Nucleus accumbens (tissue), 56 donors: ENCODE measurements around the gene GAS7.

Source experiments
- DNase-seq, 56 donors: peaks; one replicate each; lab custom pipeline; 2025; lab: John Stamatoyannopoulos, UW

GAS7 gene

GRCh38 chr17:9907883-9908648, 290.3 kb downstream of the GAS7 start:
- no peak for DNase-seq

- no peak for DNase-seq
These were observed 291.3 kb downstream of the GAS7 start for GRCh38 chr17:9907131-9907530.

GRCh38 chr17:9906616-9907015, 291.8 kb downstream of the GAS7 start:
- DNase-seq: no peak

- DNase-seq: peak in 13 of 56 donors; percentile 5 to 63 (median 13)
These were observed 292.5 kb downstream of the GAS7 start for GRCh38 chr17:9905902-9906301.

GRCh38 chr17:9905078-9905415, 293.4 kb downstream of the GAS7 start, which contains the start of gene RCVRN:
TSS of gene RCVRN (minus strand) at chr17:9905271. CDS start at chr17:9905180, 91 bp downstream.
- DNase-seq: no peak

- DNase-seq: no peak
These were observed 293.9 kb downstream of the GAS7 start for GRCh38 chr17:9904277-9905077.

GRCh38 chr17:9902120-9902519, 296.3 kb downstream of the GAS7 start:
- DNase-seq: no peak

- DNase-seq: no peak
These were observed 297.6 kb downstream of the GAS7 start for GRCh38 chr17:9900784-9901183.

GRCh38 chr17:9900044-9900594, 298.3 kb downstream of the GAS7 start:
- no peak for DNase-seq

- no peak for DNase-seq
These were observed 298.9 kb downstream of the GAS7 start for GRCh38 chr17:9899280-9900043.

GRCh38 chr17:9898812-9899211, 299.6 kb downstream of the GAS7 start:
- DNase-seq: no peak

GRCh38 chr17:9897372-9897968, 300.9 kb downstream of the GAS7 start:
- DNase-seq: no peak

- no peak for DNase-seq
These were observed 302.5 kb downstream of the GAS7 start for GRCh38 chr17:9895923-9896322.

GRCh38 chr17:9894231-9894630, 304.2 kb downstream of the GAS7 start:
- no peak for DNase-seq

GRCh38 chr17:9893411-9894012, 304.9 kb downstream of the GAS7 start:
- no peak for DNase-seq

- DNase-seq: no peak
These were observed 308.3 kb downstream of the GAS7 start for GRCh38 chr17:9890124-9890523.

- DNase-seq: no peak
These were observed 310.9 kb downstream of the GAS7 start for GRCh38 chr17:9887508-9887907.

GRCh38 chr17:9886141-9886930, 312.1 kb downstream of the GAS7 start:
- DNase-seq: no peak

- DNase-seq: no peak
These were observed 315.0 kb downstream of the GAS7 start for GRCh38 chr17:9883451-9883850.
